ENCODE data around the gene IL1F10.

Gene IL1F10

GRCh38 chr2:113064281-113064680, 3.5 kb upstream of the IL1F10 start:
- Histone ChIP-seq H3K4me1 (ENCODE audit: control extremely low read depth in 1 of 4, control insufficient read depth in 4 of 4, insufficient read depth in 4 of 4, low read length in 3 of 4) (no peaks in the 10 kb centered on the region), H3K27ac (ENCODE audit: insufficient read depth in 1 of 2, low read depth in 1 of 2, low read length in 2 of 2, poor library complexity in 1 of 2, severe bottlenecking in 2 of 2) (no peak overlapping the region), H3K4me3 (ENCODE audit: control insufficient read depth in 1 of 7, extremely low read depth in 1 of 7, insufficient read depth in 4 of 7, low read depth in 2 of 7, low read length in 6 of 7) (no peak overlapping the region), H3K27me3 (replicated peaks in 2 of 5; ENCODE audit: control insufficient read depth in 4 of 5, insufficient read depth in 5 of 5, low read length in 4 of 5) (no peaks in the 10 kb centered on the region), H3K9me3 (ENCODE audit: control extremely low read depth in 1 of 5, control insufficient read depth in 4 of 5, insufficient read depth in 2 of 5, low read depth in 1 of 5, low read length in 4 of 5) (peaks cover 0 to 4% (median 0%) of the 10 kb centered on the region in 5 experiments), H3K36me3 (ENCODE audit: control insufficient read depth in 4 of 4, insufficient read depth in 4 of 4, low read length in 3 of 4) (no peaks in the 10 kb centered on the region)
- WGBS (ENCODE audit: insufficient coverage): 100% methylated on average over 4 of the region's 5 CpGs
- no peak for DNase-seq
- CTCF ChIA-PET: interaction anchor here (1.0 kb wide), 1 partner anchor 9 kb away, joined by 3 read pairs; no protein-coding TSS in a partner anchor
- POLR2A ChIA-PET: no interaction called here

- ChIA-PET CTCF (interaction anchor here (1.0 kb wide), 1 partner anchor 8 kb away, joined by 3 read pairs; no protein-coding TSS in a partner anchor), POLR2A (no interaction called here)
- no peak for DNase-seq
- Histone ChIP-seq H3K27me3 (replicated peaks in 2 of 5; ENCODE audit: control insufficient read depth in 4 of 5, insufficient read depth in 5 of 5, low read length in 4 of 5) (no peaks in the 10 kb centered on the region), H3K36me3 (ENCODE audit: control insufficient read depth in 4 of 4, insufficient read depth in 4 of 4, low read length in 3 of 4) (no peaks in the 10 kb centered on the region), H3K4me3 (ENCODE audit: control insufficient read depth in 1 of 7, extremely low read depth in 1 of 7, insufficient read depth in 4 of 7, low read depth in 2 of 7, low read length in 6 of 7) (no peak overlapping the region), H3K27ac (ENCODE audit: insufficient read depth in 1 of 2, low read depth in 1 of 2, low read length in 2 of 2, poor library complexity in 1 of 2, severe bottlenecking in 2 of 2) (no peak overlapping the region), H3K9me3 (ENCODE audit: control extremely low read depth in 1 of 5, control insufficient read depth in 4 of 5, insufficient read depth in 2 of 5, low read depth in 1 of 5, low read length in 4 of 5) (peaks cover 0 to 4% (median 0%) of the 10 kb centered on the region in 5 experiments), H3K4me1 (ENCODE audit: control extremely low read depth in 1 of 4, control insufficient read depth in 4 of 4, insufficient read depth in 4 of 4, low read length in 3 of 4) (no peaks in the 10 kb centered on the region)
- WGBS (ENCODE audit: insufficient coverage): 100% methylated on average over 1 of the region's 1 CpG
Measured at GRCh38 chr2:113064898-113065297, 2.9 kb upstream of the IL1F10 start.

GRCh38 chr2:113068249-113068648, 479 bp downstream of the IL1F10 start:
- no peak for DNase-seq
- POLR2A ChIA-PET: no interaction called here
- no peak overlapping the region for H3K4me3 ChIP-seq (ENCODE audit: control insufficient read depth in 1 of 7, extremely low read depth in 1 of 7, insufficient read depth in 4 of 7, low read depth in 2 of 7, low read length in 6 of 7)
- H3K27ac ChIP-seq (ENCODE audit: insufficient read depth in 1 of 2, low read depth in 1 of 2, low read length in 2 of 2, poor library complexity in 1 of 2, severe bottlenecking in 2 of 2): no peak overlapping the region
- H3K36me3 ChIP-seq (ENCODE audit: control insufficient read depth in 4 of 4, insufficient read depth in 4 of 4, low read length in 3 of 4): no peaks in the 10 kb centered on the region
- H3K9me3 ChIP-seq (ENCODE audit: control extremely low read depth in 1 of 5, control insufficient read depth in 4 of 5, insufficient read depth in 2 of 5, low read depth in 1 of 5, low read length in 4 of 5): peaks cover 0 to 4% (median 0%) of the 10 kb centered on the region in 5 experiments
- WGBS (ENCODE audit: insufficient coverage): 100% methylated on average over 2 of the region's 2 CpGs
- no peaks in the 10 kb centered on the region for H3K27me3 ChIP-seq (replicated peaks in 2 of 5; ENCODE audit: control insufficient read depth in 4 of 5, insufficient read depth in 5 of 5, low read length in 4 of 5)
- no peaks in the 10 kb centered on the region for H3K4me1 ChIP-seq (ENCODE audit: control extremely low read depth in 1 of 4, control insufficient read depth in 4 of 4, insufficient read depth in 4 of 4, low read length in 3 of 4)
- CTCF ChIA-PET: interaction anchor here (1.0 kb wide), 1 partner anchor 14 kb away, joined by 3 read pairs; no protein-coding TSS in a partner anchor

DNA sequence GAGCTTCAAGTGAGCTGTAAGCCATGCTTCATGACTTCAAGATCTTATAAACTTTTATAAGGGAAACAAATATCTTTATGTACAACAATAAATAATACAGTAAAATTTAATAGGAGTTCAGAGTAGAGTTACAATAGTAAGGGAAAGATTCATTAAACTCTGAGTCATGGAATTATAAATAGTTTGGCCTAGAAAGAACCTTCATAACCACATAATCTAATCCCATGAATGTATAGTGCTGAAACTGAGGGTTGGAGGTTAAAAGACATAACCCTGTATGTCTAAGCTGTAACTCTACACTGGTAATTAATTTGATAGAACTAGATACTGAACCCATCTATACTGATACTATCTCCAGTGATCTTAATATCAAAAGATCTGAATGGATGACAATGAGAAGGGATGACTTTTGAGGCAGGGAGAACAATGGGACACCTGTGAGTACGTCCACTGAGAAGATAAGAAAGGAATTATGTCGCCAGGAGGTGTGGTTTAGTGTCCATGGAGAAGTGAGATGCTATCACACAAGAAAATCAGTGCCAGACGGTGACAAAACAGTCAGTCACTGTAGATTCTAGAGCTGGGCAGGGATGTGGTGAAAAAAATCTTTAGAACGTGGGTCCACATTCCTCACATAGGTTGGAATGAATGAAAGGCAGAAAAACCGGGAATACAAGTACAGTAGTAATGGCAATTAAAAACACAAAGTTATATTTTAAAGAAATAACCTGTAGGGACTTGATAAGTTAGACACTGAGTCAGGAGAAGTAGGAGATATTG, 1.1 kb downstream of the IL1F10 start:
- Histone ChIP-seq H3K4me3 (ENCODE audit: control insufficient read depth in 1 of 7, extremely low read depth in 1 of 7, insufficient read depth in 4 of 7, low read depth in 2 of 7, low read length in 6 of 7) (no peak overlapping the region), H3K36me3 (ENCODE audit: control insufficient read depth in 4 of 4, insufficient read depth in 4 of 4, low read length in 3 of 4) (no peaks in the 10 kb centered on the region), H3K27me3 (replicated peaks in 2 of 5; ENCODE audit: control insufficient read depth in 4 of 5, insufficient read depth in 5 of 5, low read length in 4 of 5) (no peaks in the 10 kb centered on the region), H3K4me1 (ENCODE audit: control extremely low read depth in 1 of 4, control insufficient read depth in 4 of 4, insufficient read depth in 4 of 4, low read length in 3 of 4) (no peaks in the 10 kb centered on the region), H3K9me3 (ENCODE audit: control extremely low read depth in 1 of 5, control insufficient read depth in 4 of 5, insufficient read depth in 2 of 5, low read depth in 1 of 5, low read length in 4 of 5) (peaks cover 0 to 4% (median 0%) of the 10 kb centered on the region in 5 experiments), H3K27ac (ENCODE audit: insufficient read depth in 1 of 2, low read depth in 1 of 2, low read length in 2 of 2, poor library complexity in 1 of 2, severe bottlenecking in 2 of 2) (no peak overlapping the region)
- 29% methylated on average over 3 of the region's 5 CpGs for WGBS (ENCODE audit: insufficient coverage)
- no peak for DNase-seq
- ChIA-PET POLR2A (no interaction called here), CTCF (interaction anchor here (1.0 kb wide), 1 partner anchor 14 kb away, joined by 3 read pairs; no protein-coding TSS in a partner anchor)

DNA sequence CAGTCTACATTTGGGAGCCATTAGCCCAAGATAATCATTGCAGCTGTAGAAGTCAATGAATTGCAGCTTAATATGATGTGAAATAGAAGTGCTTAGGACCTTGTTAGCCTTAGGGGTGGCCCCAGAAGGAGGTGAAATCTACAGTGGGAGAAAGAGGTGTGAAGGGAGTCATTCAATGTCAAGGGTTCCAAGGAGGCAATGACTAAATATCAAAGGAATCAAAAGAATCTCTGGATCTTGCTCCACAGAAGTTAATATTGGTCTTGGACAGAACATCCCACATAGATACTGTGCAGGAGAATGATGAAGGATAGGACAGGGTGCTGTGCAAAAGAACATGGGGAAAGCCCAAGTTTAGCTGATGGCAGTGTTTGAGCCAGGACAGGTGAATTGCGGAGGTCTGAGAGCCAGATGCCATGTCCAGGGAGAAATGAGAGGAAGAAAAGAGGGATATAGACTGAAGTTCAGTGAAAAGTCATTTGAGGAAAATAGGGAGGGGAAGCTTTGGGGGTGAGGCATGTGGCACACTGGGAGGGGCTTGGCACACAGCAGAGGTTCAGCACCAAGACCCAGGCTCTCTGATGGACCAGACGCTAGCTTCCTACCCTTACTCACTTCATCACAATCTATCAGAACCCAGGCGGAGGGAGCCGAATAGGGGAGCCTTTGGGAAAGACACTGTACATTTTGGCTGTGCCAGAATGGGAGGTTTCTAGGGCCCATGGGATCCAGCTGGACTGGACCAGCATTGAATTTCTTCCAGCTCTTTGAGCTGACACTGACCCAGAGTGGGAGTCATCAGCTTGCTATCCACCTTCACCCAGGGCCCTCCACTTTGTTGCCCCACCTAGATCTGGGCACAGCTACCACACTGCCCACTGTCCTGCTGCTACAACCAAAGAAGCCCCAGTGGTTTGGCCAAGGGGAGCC, 2.2 kb downstream of the IL1F10 start:
- Histone ChIP-seq H3K4me3 (ENCODE audit: control insufficient read depth in 1 of 7, extremely low read depth in 1 of 7, insufficient read depth in 4 of 7, low read depth in 2 of 7, low read length in 6 of 7) (no peak overlapping the region), H3K27ac (ENCODE audit: insufficient read depth in 1 of 2, low read depth in 1 of 2, low read length in 2 of 2, poor library complexity in 1 of 2, severe bottlenecking in 2 of 2) (no peak overlapping the region), H3K4me1 (ENCODE audit: control extremely low read depth in 1 of 4, control insufficient read depth in 4 of 4, insufficient read depth in 4 of 4, low read length in 3 of 4) (peaks cover 0 to 2% (median 0%) of the 10 kb centered on the region in 4 experiments), H3K9me3 (ENCODE audit: control extremely low read depth in 1 of 5, control insufficient read depth in 4 of 5, insufficient read depth in 2 of 5, low read depth in 1 of 5, low read length in 4 of 5) (peaks cover 0 to 3% (median 0%) of the 10 kb centered on the region in 5 experiments), H3K27me3 (replicated peaks in 2 of 5; ENCODE audit: control insufficient read depth in 4 of 5, insufficient read depth in 5 of 5, low read length in 4 of 5) (no peaks in the 10 kb centered on the region), H3K36me3 (ENCODE audit: control insufficient read depth in 4 of 4, insufficient read depth in 4 of 4, low read length in 3 of 4) (no peaks in the 10 kb centered on the region)
- no peak for DNase-seq
- CTCF ChIA-PET: interaction anchor here (1.2 kb wide), 1 partner anchor 10 kb away, joined by 3 read pairs; no protein-coding TSS in a partner anchor
- POLR2A ChIA-PET: no interaction called here
- WGBS (ENCODE audit: insufficient coverage): 100% methylated on average over 4 of the region's 4 CpGs

- WGBS (ENCODE audit: insufficient coverage): 100% methylated on average over 1 of the region's 1 CpG
- POLR2A ChIA-PET: no interaction called here
Measured at GRCh38 chr2:113070606-113070975, 2.8 kb downstream of the IL1F10 start.

More at GRCh38 chr2:113070606-113070975, 2.8 kb downstream of the IL1F10 start:
- no peak overlapping the region for H3K4me3 ChIP-seq (ENCODE audit: control insufficient read depth in 1 of 7, extremely low read depth in 1 of 7, insufficient read depth in 4 of 7, low read depth in 2 of 7, low read length in 6 of 7)
- no peaks in the 10 kb centered on the region for H3K9me3 ChIP-seq (ENCODE audit: control extremely low read depth in 1 of 5, control insufficient read depth in 4 of 5, insufficient read depth in 2 of 5, low read depth in 1 of 5, low read length in 4 of 5)
- no peaks in the 10 kb centered on the region for H3K36me3 ChIP-seq (ENCODE audit: control insufficient read depth in 4 of 4, insufficient read depth in 4 of 4, low read length in 3 of 4)
- CTCF ChIA-PET: interaction anchor here (1.2 kb wide), 1 partner anchor 9 kb away, joined by 3 read pairs; no protein-coding TSS in a partner anchor
- no peak for DNase-seq
- peaks cover 0 to 6% (median 0%) of the 10 kb centered on the region in 4 experiments for H3K4me1 ChIP-seq (ENCODE audit: control extremely low read depth in 1 of 4, control insufficient read depth in 4 of 4, insufficient read depth in 4 of 4, low read length in 3 of 4)
- H3K27ac ChIP-seq (ENCODE audit: insufficient read depth in 1 of 2, low read depth in 1 of 2, low read length in 2 of 2, poor library complexity in 1 of 2, severe bottlenecking in 2 of 2): no peak overlapping the region
- no peaks in the 10 kb centered on the region for H3K27me3 ChIP-seq (replicated peaks in 2 of 5; ENCODE audit: control insufficient read depth in 4 of 5, insufficient read depth in 5 of 5, low read length in 4 of 5)
